MCF 10A (cell line): ENCODE measurements around the gene PLEKHM3. TPM values are rescaled to one million over a fixed set of nuclear protein-coding genes. Genes with fewer than 3 reads are reported as not detected.

ENCODE experiments used
- BruUV-seq: library from RNA; stranded (reverse); fragments of 400-500 nt; replicated peaks from 2 replicates; lab custom pipeline; 2021; lab: Mats Ljungman, UMichigan
- CTCF ChIA-PET: fragments of 300-600 bp; sonication (Branson Sonifier 250); formaldehyde crosslinking; extraction: SDS; loops from one replicate; lab custom pipeline; 2021; ENCODE audit warnings: antibody characterized with exemption, inconsistent platforms; lab: Yijun Ruan, JAX
- POLR2A ChIA-PET: fragments of 300-600, 350-650 bp; sonication (Branson Sonifier 250); formaldehyde crosslinking; extraction: SDS; loops from one replicate; lab custom pipeline; 2020; ENCODE audit warnings: antibody characterized with exemption, inconsistent platforms; lab: Yijun Ruan, JAX
- DNase-seq: peaks from one replicate; pipeline ENCODE4 v3.0.0-alpha.2; 2018; ENCODE audit not compliant: unreplicated experiment
- H3K27ac Mint-ChIP-seq: one replicate; pipeline ENCODE4 v1.8.0; 2022; ENCODE audit warnings: mild to moderate bottlenecking, low read depth, mixed read lengths; ENCODE audit not compliant: unreplicated experiment
- H3K27me3 Mint-ChIP-seq: one replicate; pipeline ENCODE4 v1.8.0; 2022; ENCODE audit warnings: mixed read lengths; ENCODE audit not compliant: insufficient read depth, unreplicated experiment
- H3K36me3 Mint-ChIP-seq: one replicate; pipeline ENCODE4 v1.8.0; 2022; ENCODE audit warnings: mild to moderate bottlenecking, moderate library complexity, mixed read lengths; ENCODE audit not compliant: insufficient read depth, unreplicated experiment
- H3K4me1 Mint-ChIP-seq: one replicate; pipeline ENCODE4 v1.8.0; 2022; ENCODE audit warnings: mixed read lengths; ENCODE audit not compliant: insufficient read depth, unreplicated experiment
- H3K4me3 Mint-ChIP-seq: one replicate; pipeline ENCODE4 v1.8.0; 2022; ENCODE audit warnings: mild to moderate bottlenecking, moderate library complexity, mixed read lengths; ENCODE audit not compliant: unreplicated experiment
- H3K9me3 Mint-ChIP-seq: one replicate; pipeline ENCODE4 v1.8.0; 2022; ENCODE audit warnings: mixed read lengths; ENCODE audit not compliant: unreplicated experiment
- intact Hi-C: fragments of 100-400 bp; cut with micrococcal nuclease; formaldehyde crosslinking; loops from 2 replicates; pipeline ENCODE4 v1.14.1; 2022
- total RNA-seq: library from RNA; stranded (reverse); gene quantifications from 2 replicates; pipeline ENCODE4 v1.2.3, GENCODE V29; 2022
- TF ChIP-seq, protein P1 (sequence below): fragments of 200-600 bp; IDR thresholded peaks from one replicate; pipeline ENCODE4 v1.8.0; 2022; ENCODE audit warnings: antibody characterized with exemption, mild to moderate bottlenecking; ENCODE audit not compliant: unreplicated experiment

PLEKHM3 gene
- total RNA-seq, 1 experiment from 2014 or later = 5.4 TPM

DNA sequence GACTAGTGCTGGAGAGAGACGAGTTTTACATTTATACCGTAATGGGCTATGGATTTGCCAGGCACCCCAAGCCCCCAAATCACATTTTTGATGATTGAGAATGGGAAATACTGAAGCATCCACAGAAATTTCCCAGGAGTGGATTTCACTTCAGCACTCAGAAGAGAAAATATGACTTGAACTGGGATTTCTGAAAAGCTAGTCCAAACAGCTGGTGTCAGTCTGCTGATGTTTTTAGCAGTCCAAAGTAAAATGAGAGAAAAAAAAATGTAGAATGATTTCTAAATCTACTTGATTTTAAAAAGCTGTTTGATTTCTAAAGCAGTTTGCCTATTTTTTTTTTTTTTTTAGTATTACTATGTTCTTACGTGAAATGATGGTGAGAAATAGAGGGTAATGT is 105.0 kb downstream of the PLEKHM3 start:
- TF ChIP-seq, protein P1, sequence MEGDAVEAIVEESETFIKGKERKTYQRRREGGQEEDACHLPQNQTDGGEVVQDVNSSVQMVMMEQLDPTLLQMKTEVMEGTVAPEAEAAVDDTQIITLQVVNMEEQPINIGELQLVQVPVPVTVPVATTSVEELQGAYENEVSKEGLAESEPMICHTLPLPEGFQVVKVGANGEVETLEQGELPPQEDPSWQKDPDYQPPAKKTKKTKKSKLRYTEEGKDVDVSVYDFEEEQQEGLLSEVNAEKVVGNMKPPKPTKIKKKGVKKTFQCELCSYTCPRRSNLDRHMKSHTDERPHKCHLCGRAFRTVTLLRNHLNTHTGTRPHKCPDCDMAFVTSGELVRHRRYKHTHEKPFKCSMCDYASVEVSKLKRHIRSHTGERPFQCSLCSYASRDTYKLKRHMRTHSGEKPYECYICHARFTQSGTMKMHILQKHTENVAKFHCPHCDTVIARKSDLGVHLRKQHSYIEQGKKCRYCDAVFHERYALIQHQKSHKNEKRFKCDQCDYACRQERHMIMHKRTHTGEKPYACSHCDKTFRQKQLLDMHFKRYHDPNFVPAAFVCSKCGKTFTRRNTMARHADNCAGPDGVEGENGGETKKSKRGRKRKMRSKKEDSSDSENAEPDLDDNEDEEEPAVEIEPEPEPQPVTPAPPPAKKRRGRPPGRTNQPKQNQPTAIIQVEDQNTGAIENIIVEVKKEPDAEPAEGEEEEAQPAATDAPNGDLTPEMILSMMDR = no peak
- CTCF ChIA-PET = no interaction called here
- intact Hi-C loops = no loop called here
- Mint-ChIP-seq H3K4me3 (no peak overlapping the region), H3K4me1 (no peaks in the 10 kb centered on the region), H3K36me3 (peaks cover 8% of the 10 kb centered on the region), H3K27ac (no peak overlapping the region), H3K9me3 (no peaks in the 10 kb centered on the region), H3K27me3 (no peaks in the 10 kb centered on the region)
- BruUV-seq = no TSS peak
- POLR2A ChIA-PET = no interaction called here
- no peak for DNase-seq

GRCh38 chr2:207919164-207919919 is 106.0 kb downstream of the PLEKHM3 start:
- intact Hi-C loops = no loop called here
- Mint-ChIP-seq H3K36me3 (peaks cover 1% of the 10 kb centered on the region), H3K27me3 (no peaks in the 10 kb centered on the region), H3K4me3 (no peak overlapping the region), H3K4me1 (no peaks in the 10 kb centered on the region), H3K9me3 (no peaks in the 10 kb centered on the region), H3K27ac (no peak overlapping the region)
- DNase-seq = no peak
- no TSS peak for BruUV-seq
- ChIA-PET CTCF (interaction anchor here (0.6 to 1.1 kb wide), 3 partner anchors 13 to 121 kb away, joined by 3 to 6 read pairs (median 5); no protein-coding TSS in a partner anchor), POLR2A (interaction anchor here (0.7 kb wide), 1 partner anchor 14 kb away, joined by 3 read pairs; no protein-coding TSS in a partner anchor)
- TF ChIP-seq, protein P1 = no peak

GRCh38 chr2:207914716-207915115 is 110.6 kb downstream of the PLEKHM3 start:
- H3K4me3 Mint-ChIP-seq = no peak overlapping the region
- no peaks in the 10 kb centered on the region for H3K27me3 Mint-ChIP-seq
- intact Hi-C loops = no loop called here
- POLR2A ChIA-PET = interaction anchor here (2.1 kb wide), 1 partner anchor 11 kb away, joined by 6 read pairs; no protein-coding TSS in a partner anchor
- no peaks in the 10 kb centered on the region for H3K4me1 Mint-ChIP-seq
- no peak overlapping the region for H3K27ac Mint-ChIP-seq
- TF ChIP-seq, protein P1 = no peak
- BruUV-seq = no TSS peak
- no peaks in the 10 kb centered on the region for H3K9me3 Mint-ChIP-seq
- CTCF ChIA-PET = interaction anchor here (0.8 kb wide), 1 partner anchor 10 kb away, joined by 3 read pairs; no protein-coding TSS in a partner anchor
- DNase-seq = peak; percentile 11
- no peaks in the 10 kb centered on the region for H3K36me3 Mint-ChIP-seq

DNA sequence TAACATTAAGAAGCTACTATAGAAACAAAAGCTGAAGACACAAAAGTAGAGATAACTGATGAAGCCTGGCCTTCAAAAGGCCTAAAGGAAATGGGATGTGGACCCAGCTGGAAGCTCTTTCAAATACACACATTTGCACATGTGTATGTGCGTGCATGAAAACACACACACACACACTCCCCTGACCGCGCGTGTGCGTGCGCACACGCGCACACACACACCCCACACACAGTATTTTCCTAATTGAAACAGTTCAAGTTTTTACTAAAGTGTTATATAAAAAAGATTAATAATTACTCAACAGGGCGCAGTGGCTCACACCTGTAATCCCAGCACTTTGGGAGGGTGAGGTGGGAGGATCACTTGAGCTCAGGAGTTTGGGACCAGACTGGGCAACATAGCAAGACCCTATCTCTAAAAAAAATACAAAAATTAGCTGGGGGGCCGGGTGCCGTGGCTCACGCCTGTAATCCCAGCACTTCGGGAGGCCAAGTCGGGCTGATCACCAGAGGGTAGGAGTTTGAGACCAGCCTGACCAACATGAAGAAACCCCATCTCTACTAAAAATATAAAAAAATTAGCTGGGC is 111.5 kb downstream of the PLEKHM3 start:
- H3K36me3 Mint-ChIP-seq = no peaks in the 10 kb centered on the region
- DNase-seq = no peak
- no peak overlapping the region for H3K4me3 Mint-ChIP-seq
- TF ChIP-seq, protein P1 = no peak
- no peaks in the 10 kb centered on the region for H3K27me3 Mint-ChIP-seq
- intact Hi-C loops = no loop called here
- POLR2A ChIA-PET = no interaction called here
- H3K4me1 Mint-ChIP-seq = no peaks in the 10 kb centered on the region
- BruUV-seq = no TSS peak
- CTCF ChIA-PET = interaction anchor here (0.6 to 1.1 kb wide), 4 partner anchors 15 to 118 kb away, joined by 3 to 5 read pairs (median 4); no protein-coding TSS in a partner anchor
- H3K9me3 Mint-ChIP-seq = no peaks in the 10 kb centered on the region
- H3K27ac Mint-ChIP-seq = no peak overlapping the region
